HepG2 (cell line): ENCODE data around the gene JAK2.

Experiments
- BHLHE40 ChIP-seq: IDR thresholded peaks from 2 replicates; pipeline ENCODE4 v1.6.1; 2011; ENCODE audit warnings: low read length, improper control_type of control experiment
- BRCA1 ChIP-seq: sonication (generic); formaldehyde crosslinking; IDR thresholded peaks from 2 replicates; pipeline ENCODE4 v1.4.0; 2020; ENCODE audit warnings: missing genetic modification reagents
- CEBPB ChIP-seq: IDR thresholded peaks from 2 replicates; pipeline ENCODE4 v1.6.1; 2011; ENCODE audit warnings: low read depth, low read length, improper control_type of control experiment, borderline replicate concordance
- CTCF ChIP-seq: sonication (generic); formaldehyde crosslinking; IDR thresholded peaks from 2 replicates; pipeline ENCODE4 v1.5.0; 2020; ENCODE audit warnings: mild to moderate bottlenecking, missing genetic modification reagents, moderate library complexity
- DRAP1 ChIP-seq: IDR thresholded peaks from 2 replicates; pipeline ENCODE4 v1.6.1; 2016; ENCODE audit warnings: missing genetic modification reagents, missing compliant biosample characterization
- E2F5 ChIP-seq: sonication (generic); formaldehyde crosslinking; conservative IDR thresholded peaks from 2 replicates; pipeline ENCODE4 v1.4.0; 2020; ENCODE audit warnings: missing genetic modification reagents
- FIP1L1 ChIP-seq: fragments of 200-400 bp; formaldehyde crosslinking; IDR thresholded peaks from 2 replicates; pipeline ENCODE4 v1.6.1; 2018; ENCODE audit warnings: low read depth, mild to moderate bottlenecking, low read length, moderate library complexity, borderline replicate concordance; ENCODE audit not compliant: insufficient read depth
- KDM6A ChIP-seq: IDR thresholded peaks from 2 replicates; pipeline ENCODE4 v1.6.1; 2016; ENCODE audit warnings: low read depth
- LRRFIP1 ChIP-seq: sonication (generic); formaldehyde crosslinking; conservative IDR thresholded peaks from 2 replicates; pipeline ENCODE4 v1.4.0; 2020; ENCODE audit warnings: missing genetic modification reagents
- MAFK ChIP-seq, 2 experiments: IDR thresholded peaks in 1 of 2; conservative IDR thresholded peaks in 1 of 2; 2 replicates each; pipeline ENCODE4 v1.6.1; 2011; ENCODE audit warnings: improper control_type of control experiment in 2 of 2, low read length in 2 of 2
- POLR2A ChIP-seq, 2 experiments: IDR thresholded peaks; 2 replicates each; pipeline ENCODE4 v1.6.1; 2011; ENCODE audit warnings: low read depth in 2 of 2, low read length in 2 of 2, mild to moderate bottlenecking in 1 of 2, moderate library complexity in 1 of 2; ENCODE audit not compliant: insufficient read depth in 1 of 2
- ZNF772 ChIP-seq: sonication (generic); formaldehyde crosslinking; IDR thresholded peaks from 2 replicates; pipeline ENCODE4 v1.5.0; 2020; ENCODE audit warnings: mild to moderate bottlenecking, missing genetic modification reagents
- ZNF83 ChIP-seq: sonication (generic); formaldehyde crosslinking; IDR thresholded peaks from 2 replicates; pipeline ENCODE4 v1.4.0; 2020; ENCODE audit warnings: missing genetic modification reagents, mild to moderate bottlenecking, borderline replicate concordance
- TF ChIP-seq, protein P1 (sequence below): sonication (generic); formaldehyde crosslinking; IDR thresholded peaks from 2 replicates; pipeline ENCODE4 v1.4.0; 2020; ENCODE audit warnings: missing genetic modification reagents

DNA sequence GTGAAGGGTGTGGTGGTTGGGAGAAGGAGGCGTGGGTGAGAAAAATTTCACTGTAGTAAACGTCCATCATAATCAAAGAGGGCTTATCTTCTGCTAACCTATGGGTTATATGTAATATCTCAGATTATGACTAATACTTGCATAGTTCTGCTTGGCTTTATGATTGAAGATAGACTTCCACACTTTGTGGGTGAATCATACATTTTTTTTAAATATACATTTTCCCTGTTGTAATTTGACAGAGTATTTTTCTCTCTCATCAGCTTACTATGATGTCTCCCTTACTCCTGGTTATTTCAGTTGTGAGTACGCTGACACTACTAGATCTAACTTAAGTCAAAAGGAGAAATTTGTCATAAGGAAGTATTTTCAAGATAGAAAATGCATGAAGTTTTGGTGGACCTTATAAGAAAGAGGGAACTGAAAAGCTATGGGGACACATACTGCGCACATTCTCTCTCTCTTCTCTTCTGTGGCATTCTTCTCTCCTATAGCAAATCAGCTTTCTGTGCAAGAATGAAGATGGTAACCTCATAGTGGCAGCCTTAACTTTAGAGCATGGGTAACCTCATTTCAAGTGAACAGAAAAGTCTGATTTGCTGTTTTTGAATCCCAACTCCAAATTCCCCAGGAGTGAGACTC is 4.9 kb upstream of the JAK2 start:
- TF ChIP-seq CTCF (no peak), MAFK (conservative IDR thresholded peaks at IDR 0.05 in 1 of 2, IDR thresholded peaks at IDR 0.05 in 1 of 2; ENCODE audit: low read length in 2 of 2) (no peak), DRAP1 (CRISPR knock-in tag) (no peak), FIP1L1 (no peak), BHLHE40 (no peak), ZNF772 (no peak), ZNF83 (CRISPR knock-in tag) (no peak), POLR2A (IDR thresholded peaks at IDR 0.05; ENCODE audit: insufficient read depth in 1 of 2, low read depth in 2 of 2, low read length in 2 of 2) (no peak), CEBPB (no peak), E2F5 (CRISPR knock-in tag) (no peak), LRRFIP1 (CRISPR knock-in tag) (no peak), BRCA1 (CRISPR knock-in tag) (no peak), KDM6A (no peak)
- TF ChIP-seq, protein P1, sequence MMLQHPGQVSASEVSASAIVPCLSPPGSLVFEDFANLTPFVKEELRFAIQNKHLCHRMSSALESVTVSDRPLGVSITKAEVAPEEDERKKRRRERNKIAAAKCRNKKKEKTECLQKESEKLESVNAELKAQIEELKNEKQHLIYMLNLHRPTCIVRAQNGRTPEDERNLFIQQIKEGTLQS, result no peak
